K562 (cell line): ENCODE measurements around the gene NARF. TPM values are rescaled to one million over a fixed set of nuclear protein-coding genes. Genes with fewer than 3 reads are reported as not detected.
A peak's percentile ranks its signal among the peaks of the same experiment; 100 is the strongest.

Source experiments
- ATAC-seq: fragments of 200-7000 bp; cut with Tn5 transposase; 3 replicates; pipeline ENCODE4 v1.9.1; 2020; ENCODE audit warnings: moderate library complexity
- BruUV-seq: library from RNA; stranded (reverse); fragments of 400-500 nt; replicated peaks from 2 replicates; lab custom pipeline; 2021; lab: Mats Ljungman, UMichigan
- CTCF ChIA-PET: fragments of 300-600 bp; formaldehyde crosslinking; extraction: SDS; loops from one replicate; lab custom pipeline; 2021; ENCODE audit warnings: low intra/inter-chr PET ratio; lab: Yijun Ruan, JAX
- POLR2A ChIA-PET: fragments of 300-600, 350-650 bp; sonication (Branson Sonifier 250); formaldehyde crosslinking; extraction: SDS; loops from one replicate; lab custom pipeline; 2021; ENCODE audit warnings: antibody characterized with exemption, inconsistent platforms; lab: Yijun Ruan, JAX
- DNase-seq, 4 experiments: peaks; one replicate each; pipeline versions ENCODE4 v3.0.0 to v3.0.0-alpha.2; 2011 to 2018; ENCODE audit warnings: low spot score in 3 of 4, mixed read lengths in 3 of 4; ENCODE audit errors: extremely low read depth in 1 of 4
- FAIRE-seq: peaks from 2 replicates; lab custom pipeline; 2011; peaks lifted over from hg19 to GRCh38; lab: Jason Lieb, UNC
- H2AFZ ChIP-seq: 2 replicates; pipeline ENCODE4 v1.6.0; 2011; ENCODE audit warnings: low read depth, low read length, control low read depth, inconsistent platforms
- H3K27ac ChIP-seq: fragments of 200-600 bp; 3 replicates; pipeline ENCODE4 v1.8.0; 2011; ENCODE audit warnings: low read depth, mild to moderate bottlenecking, control low read depth, inconsistent platforms, low read length, moderate library complexity, mixed read lengths; ENCODE audit errors: extremely low read depth
- H3K27me3 ChIP-seq, 2 experiments: fragments of 300-600 bp in 1 of 2; 2 replicates in 1 of 2; 3 replicates in 1 of 2; pipeline versions ENCODE4 v1.6.0 to v1.8.0; 2011; ENCODE audit warnings: inconsistent platforms in 2 of 2, low read length in 2 of 2, mild to moderate bottlenecking in 1 of 2, mixed read lengths in 1 of 2, moderate library complexity in 1 of 2; ENCODE audit not compliant: control insufficient read depth in 2 of 2, insufficient read depth in 2 of 2
- H3K36me3 ChIP-seq: fragments of 300-600 bp; 3 replicates; pipeline ENCODE4 v1.8.0; 2011; ENCODE audit warnings: mild to moderate bottlenecking, low read length, inconsistent platforms; ENCODE audit not compliant: control insufficient read depth, insufficient read depth
- H3K4me1 ChIP-seq, 2 experiments: fragments of 200-600 bp in 1 of 2; replicated peaks in 1 of 2; 2 replicates in 1 of 2; 3 replicates in 1 of 2; pipeline versions ENCODE4 v1.5.1 to v1.8.0; 2011; ENCODE audit warnings: inconsistent platforms in 2 of 2, low read length in 2 of 2, mild to moderate bottlenecking in 1 of 2, mixed read lengths in 1 of 2, moderate library complexity in 1 of 2; ENCODE audit not compliant: control insufficient read depth in 2 of 2, insufficient read depth in 2 of 2
- H3K4me2 ChIP-seq: 2 replicates; pipeline ENCODE4 v1.6.1; 2011; ENCODE audit warnings: low read length, control low read depth, inconsistent platforms, mixed read lengths; ENCODE audit not compliant: insufficient read depth
- H3K4me3 ChIP-seq: fragments of 200-600 bp; sonication (generic), shearing (Covaris generic); 2 replicates; pipeline ENCODE4 v1.5.1; 2016; ENCODE audit warnings: control low read depth, inconsistent platforms
- H3K79me2 ChIP-seq: fragments of 200-600 bp; 3 replicates; pipeline ENCODE4 v1.8.0; 2011; ENCODE audit warnings: low read length, inconsistent platforms; ENCODE audit not compliant: control insufficient read depth, insufficient read depth
- H3K9ac ChIP-seq, 2 experiments: 2 replicates each; pipeline versions ENCODE4 v1.6.0 to v1.6.1; 2011; ENCODE audit warnings: low read depth in 2 of 2, low read length in 2 of 2, control low read depth in 1 of 2, inconsistent platforms in 1 of 2, mild to moderate bottlenecking in 1 of 2, mixed read lengths in 1 of 2; ENCODE audit not compliant: insufficient read depth in 1 of 2
- H3K9me1 ChIP-seq: one replicate; pipeline ENCODE4 v1.6.0; 2011; ENCODE audit warnings: inconsistent platforms, mild to moderate bottlenecking, low read length, moderate library complexity; ENCODE audit not compliant: control insufficient read depth, insufficient read depth
- H3K9me3 ChIP-seq: replicated peaks from 2 replicates; pipeline ENCODE4 v1.5.1; 2011; ENCODE audit warnings: low read depth, low read length, inconsistent platforms; ENCODE audit not compliant: control insufficient read depth, insufficient read depth
- H4K20me1 ChIP-seq: replicated peaks from 2 replicates; pipeline ENCODE4 v1.6.1; 2011; ENCODE audit warnings: low read length, inconsistent platforms, mixed read lengths; ENCODE audit not compliant: control insufficient read depth, insufficient read depth
- HMGN3 ChIP-seq: IDR thresholded peaks from 2 replicates; pipeline ENCODE4 v1.6.1; 2011; ENCODE audit warnings: borderline replicate concordance, low read depth, mild to moderate bottlenecking, mixed read lengths, low read length; ENCODE audit not compliant: insufficient read length; ENCODE audit errors: extremely low read depth
- POLR2G ChIP-seq: fragments of 200-400 bp; formaldehyde crosslinking; IDR thresholded peaks from 2 replicates; pipeline ENCODE4 v1.6.1; 2017; ENCODE audit warnings: low read depth, mild to moderate bottlenecking, antibody characterized with exemption, low read length, moderate library complexity
- TCF15 ChIP-seq: fragments of 250-450 bp; sonication (Bioruptor Pico); IDR thresholded peaks from 2 replicates; pipeline ENCODE4 v1.8.0; 2022; ENCODE audit warnings: moderate library complexity, mild to moderate bottlenecking, inconsistent platforms
- TCFL5 ChIP-seq: fragments of 250-450 bp; sonication (Bioruptor Pico); conservative IDR thresholded peaks from 2 replicates; pipeline ENCODE4 v1.6.1; 2021; ENCODE audit warnings: mild to moderate bottlenecking, moderate library complexity, matching md5 sums
- WGBS: fragments of 100-300 bp; shearing (Covaris generic); methylation state at CpG from one replicate; pipeline ENCODE4 v1.1.6; 2016; ENCODE audit warnings: low coverage, mixed read lengths; ENCODE audit not compliant: insufficient coverage; ENCODE audit errors: missing lambda C conversion rate; 5-methylcytosine and 5-hydroxymethylcytosine counted together
- in situ Hi-C: fragments of 300-500 bp; cut with MboI; formaldehyde crosslinking; loops from 4 replicates; pipeline ENCODE4 v1.15.0; 2018; ENCODE audit warnings: inconsistent platforms, mixed read lengths
- intact Hi-C: fragments of 100-400 bp; cut with micrococcal nuclease; formaldehyde crosslinking; loops from 2 replicates; pipeline ENCODE4 v1.14.2; 2022
- polyA plus RNA-seq, 8 experiments: library from polyadenylated mRNA; depleted of rRNA in 4 of 8; stranded (reverse) in 5 of 8; unstranded in 3 of 8; fragments of >200 nt; fragmentation: Nextera tagmentation in 2 of 8; fragmentation: Illumina TruSeq in 1 of 8; extraction: Ambion mirVana in 2 of 8; extraction: Trizol in 1 of 8; gene quantifications; 2 replicates each; pipeline versions ENCODE4 v1.2.1 to v1.2.3, GENCODE V29; 2011 to 2014; ENCODE audit warnings: inconsistent platforms in 1 of 8, missing spikeins in 1 of 8
- total RNA-seq, 7 experiments: library from RNA; depleted of rRNA in 6 of 7; stranded (reverse); fragments of >200 nt in 6 of 7; fragmentation: Illumina TruSeq in 2 of 7; extraction: Trizol in 2 of 7; gene quantifications; 2 replicates each; pipeline versions ENCODE4 v1.2.1 to v1.2.3, GENCODE V29; 2011 to 2021; ENCODE audit warnings: low replicate concordance in 1 of 7

Gene NARF
- total and polyA plus RNA-seq, 9 of the 15 experiments (the other 6 are each of a cell fraction or from before 2014, with no cell fraction given), result 60.4 to 423 (median 132) TPM

GRCh38 chr17:82436601-82437324 lies 21.8 kb upstream of the NARF start:
- no peak for DNase-seq
- no peak overlapping the region for H2AFZ ChIP-seq
- no peak overlapping the region for H3K27ac ChIP-seq
- H3K9ac ChIP-seq, result no peak overlapping the region; a peak in 1 of 4 replicates
- no peak overlapping the region for H3K4me2 ChIP-seq
- no TSS peak for BruUV-seq
- no peaks in the 10 kb centered on the region for H3K9me1 ChIP-seq
- 91% methylated on average over 27 of the region's 36 CpGs for WGBS
- intact Hi-C loops, result no loop called here
- H3K79me2 ChIP-seq, result no peaks in the 10 kb centered on the region
- no peak for TF ChIP-seq TCF15 (CRISPR knock-in tag)
- no peak for TF ChIP-seq TCFL5 (CRISPR knock-in tag)
- peak; percentile 19 for TF ChIP-seq HMGN3
- TF ChIP-seq POLR2G, result peak; percentile 35; the same call in 1 of the 2 replicates
- no peak for FAIRE-seq
- H4K20me1 ChIP-seq, result no peaks in the 10 kb centered on the region
- H3K4me1 ChIP-seq, result peaks cover 0 to 67% of the 10 kb centered on the region in 2 experiments; a peak in 2 of 5 replicates
- POLR2A ChIA-PET, result no interaction called here
- H3K27me3 ChIP-seq, result no peaks in the 10 kb centered on the region
- ATAC-seq, result no peak
- CTCF ChIA-PET, result no interaction called here
- in situ Hi-C loops, result no loop called here
- H3K4me3 ChIP-seq, result no peak overlapping the region
- H3K36me3 ChIP-seq, result 0 out of 3 replicates have a peak, but pooled peaks cover 2% of the 10 kb centered on the region
- no peaks in the 10 kb centered on the region for H3K9me3 ChIP-seq
